NCI-H187 (cell line): ENCODE results near the gene DRC7.
"Not testable (repeated sequence)": the region's sequence is repeated elsewhere in the genome, so short reads cannot be mapped to it uniquely, and the experiment has no call there.

Experiments used
- DNase-seq, 2 experiments: peaks; one replicate each; lab custom pipeline; 2025; lab: John Stamatoyannopoulos, UW

DRC7 gene

DNA sequence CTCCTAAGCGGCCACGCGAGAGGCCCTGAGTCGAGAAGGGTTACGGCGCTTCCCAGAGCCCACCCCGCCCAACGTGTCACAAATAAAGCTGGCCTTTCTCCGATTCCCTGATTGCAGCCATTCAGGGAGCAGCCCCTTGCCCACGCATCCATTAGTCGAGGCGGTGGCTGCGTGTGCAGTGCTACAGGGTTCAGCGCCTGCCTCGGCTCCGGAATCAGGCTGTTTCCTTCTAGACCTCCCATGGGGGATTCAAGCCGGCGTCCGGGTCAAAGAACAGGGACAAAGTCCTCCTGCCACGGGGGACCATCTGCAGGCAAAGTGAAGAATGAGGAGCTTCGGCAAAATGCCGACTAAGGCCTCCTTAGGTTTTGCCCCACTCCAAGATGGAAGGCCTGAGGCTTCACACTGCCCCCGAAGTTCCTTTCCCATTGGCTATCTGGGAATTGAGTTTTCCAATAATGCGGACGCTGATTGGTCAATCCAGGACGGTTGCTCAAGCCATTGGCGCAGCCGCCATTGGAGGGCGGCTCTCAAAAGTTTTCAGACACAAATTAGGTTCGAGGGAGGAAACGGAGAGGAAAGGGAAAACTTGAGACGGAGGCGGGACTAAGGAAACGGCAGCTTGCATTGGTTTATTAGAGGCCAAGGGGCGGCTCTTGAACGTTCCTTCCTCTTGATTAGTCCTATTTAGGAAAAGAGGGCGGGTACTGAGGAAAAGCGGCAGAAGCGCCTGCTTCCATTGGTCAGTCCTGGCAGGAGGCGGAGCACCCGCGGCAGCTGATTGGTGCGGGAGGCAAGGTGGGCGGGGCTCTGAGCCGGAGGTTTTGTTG is 40.5 kb downstream of the DRC7 start:
- peak; percentile 88 to 94 for DNase-seq

DNA sequence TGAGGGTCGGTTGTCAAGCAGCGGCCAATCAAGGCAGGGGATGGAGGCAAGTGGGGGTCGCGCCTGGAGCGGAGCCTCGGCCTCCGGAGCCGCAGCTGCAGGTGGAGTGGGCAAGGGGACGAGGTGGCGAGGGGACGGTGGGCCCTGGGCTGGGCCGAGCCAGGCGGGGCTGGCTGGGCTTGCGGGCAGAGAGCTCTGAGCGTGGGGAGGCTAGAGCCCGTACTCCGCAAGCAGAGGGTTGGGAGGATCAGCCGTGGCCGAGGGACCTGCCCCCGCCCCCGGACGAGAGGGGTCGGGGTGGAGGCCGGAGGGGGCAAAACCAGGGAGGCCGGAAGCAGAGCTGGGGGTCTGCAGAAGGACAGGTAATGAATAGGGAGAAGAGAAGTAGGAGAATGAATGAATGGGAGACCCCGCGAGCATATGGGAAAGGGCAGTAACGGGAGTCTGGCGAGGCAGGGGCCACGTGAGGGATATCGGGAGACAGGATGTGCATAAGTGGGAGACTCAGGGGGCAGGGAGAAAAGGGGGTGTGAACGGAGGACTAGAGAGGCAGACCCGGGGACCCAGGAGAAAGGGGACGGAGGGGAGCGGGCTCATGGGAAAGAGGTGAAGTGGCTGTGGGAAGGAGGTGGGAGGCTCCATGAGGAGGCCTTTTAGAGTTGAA is 41.3 kb downstream of the DRC7 start, which contains the start of gene KATNB1:
KATNB1 (plus strand) TSS at position 16 of the 664 bp plus-strand sequence. CDS start 1,474 bp downstream, outside the sequence.
- DNase-seq: no peak

DNA sequence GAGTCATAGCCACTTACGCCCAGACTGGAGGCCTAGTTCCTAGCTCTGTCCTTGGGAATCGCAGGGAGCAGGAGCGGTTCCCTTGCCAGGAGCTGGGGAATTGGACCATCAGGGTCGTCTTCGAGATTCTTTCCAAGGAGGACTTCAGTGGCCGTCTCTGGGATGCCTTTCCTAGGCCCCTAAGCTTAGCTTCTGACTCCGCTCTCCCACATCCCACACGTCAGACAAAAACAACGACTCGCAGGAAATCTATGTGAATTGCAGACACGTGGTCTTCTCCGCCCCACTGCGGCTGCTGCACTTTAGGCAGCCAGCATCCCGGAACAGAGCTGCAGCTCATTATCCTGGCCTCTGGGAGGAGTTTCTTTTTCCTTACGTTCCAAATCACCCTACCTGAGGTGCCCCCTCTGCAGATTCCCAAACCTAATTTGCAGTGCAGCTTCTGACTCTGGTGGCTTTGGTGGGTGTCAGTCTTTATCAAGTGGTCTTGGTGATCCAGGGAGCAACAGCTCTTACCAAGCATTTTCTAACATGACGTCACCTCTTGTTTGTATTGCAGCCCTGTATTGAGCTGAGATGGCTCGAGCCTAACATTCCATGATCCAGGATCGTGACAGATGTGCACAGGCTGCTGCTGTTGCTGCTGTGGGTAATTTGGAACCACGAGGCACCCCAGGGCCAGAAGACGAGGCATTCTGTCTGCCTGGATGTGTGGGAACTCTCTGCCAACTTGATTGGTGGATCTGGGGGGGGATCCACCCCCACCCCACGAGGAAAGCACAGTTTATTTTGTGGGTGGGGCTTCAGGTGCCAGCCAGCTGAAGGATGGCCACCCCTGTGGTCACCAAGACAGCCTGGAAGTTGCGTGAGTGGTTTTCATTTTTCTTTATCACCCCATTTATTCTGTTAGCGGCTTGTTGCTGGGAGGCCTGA is 42.1 kb downstream of the DRC7 start:
- DNase-seq: no peak

DNA sequence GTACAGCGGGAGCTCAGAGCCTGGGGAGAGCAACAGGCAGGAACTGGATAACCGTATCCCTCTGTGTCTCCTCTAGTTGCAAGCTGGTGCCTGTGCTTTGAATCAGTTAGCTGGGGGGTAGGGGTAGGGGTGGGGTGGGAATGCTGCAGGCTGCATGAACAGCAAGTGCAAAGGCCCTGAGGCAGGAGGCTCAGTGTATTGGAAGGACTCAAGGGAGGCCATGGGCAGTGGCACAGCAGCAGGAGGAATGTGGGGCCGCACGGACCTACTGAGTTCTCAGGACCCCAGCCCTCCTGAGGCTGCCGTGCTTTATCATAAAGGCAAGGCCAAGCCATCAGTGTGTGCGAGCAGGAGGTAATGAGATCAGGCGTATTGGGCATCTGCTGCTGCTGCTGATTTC is 44.2 kb downstream of the DRC7 start:
- DNase-seq: no peak

DNA sequence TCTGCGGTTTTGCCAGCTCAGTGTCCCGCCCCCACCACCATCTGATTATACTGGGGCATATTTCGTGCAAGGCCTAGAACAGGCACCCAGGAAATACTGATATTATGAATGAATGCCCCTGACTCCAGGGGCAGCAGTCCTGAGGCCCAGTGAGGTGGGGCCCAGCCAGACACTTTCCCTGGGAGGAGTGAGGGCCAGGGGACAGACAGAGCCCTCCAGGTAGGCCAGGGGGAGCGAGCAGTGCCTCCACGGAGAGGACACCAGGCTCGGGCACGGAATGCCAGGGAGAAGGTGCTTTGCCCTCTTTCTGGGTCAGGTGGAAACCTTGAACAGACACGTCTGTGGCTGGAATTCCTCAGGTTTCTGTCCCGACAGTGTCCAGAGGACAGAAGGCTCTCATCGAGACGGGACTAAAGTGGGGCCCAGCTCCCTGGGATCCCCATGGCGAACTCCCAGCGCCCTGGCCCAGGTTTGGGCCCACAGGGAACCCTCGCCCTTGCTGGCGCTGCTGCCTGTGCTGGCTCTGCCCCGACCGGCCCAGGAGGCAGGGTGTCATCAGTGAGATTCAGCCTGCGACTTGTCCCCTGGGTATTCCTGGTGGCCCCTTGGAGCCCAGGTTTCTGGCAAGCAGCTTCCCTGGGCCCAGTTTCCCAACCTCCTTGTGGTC is 45.3 kb downstream of the DRC7 start:
- no peak for DNase-seq

DNA sequence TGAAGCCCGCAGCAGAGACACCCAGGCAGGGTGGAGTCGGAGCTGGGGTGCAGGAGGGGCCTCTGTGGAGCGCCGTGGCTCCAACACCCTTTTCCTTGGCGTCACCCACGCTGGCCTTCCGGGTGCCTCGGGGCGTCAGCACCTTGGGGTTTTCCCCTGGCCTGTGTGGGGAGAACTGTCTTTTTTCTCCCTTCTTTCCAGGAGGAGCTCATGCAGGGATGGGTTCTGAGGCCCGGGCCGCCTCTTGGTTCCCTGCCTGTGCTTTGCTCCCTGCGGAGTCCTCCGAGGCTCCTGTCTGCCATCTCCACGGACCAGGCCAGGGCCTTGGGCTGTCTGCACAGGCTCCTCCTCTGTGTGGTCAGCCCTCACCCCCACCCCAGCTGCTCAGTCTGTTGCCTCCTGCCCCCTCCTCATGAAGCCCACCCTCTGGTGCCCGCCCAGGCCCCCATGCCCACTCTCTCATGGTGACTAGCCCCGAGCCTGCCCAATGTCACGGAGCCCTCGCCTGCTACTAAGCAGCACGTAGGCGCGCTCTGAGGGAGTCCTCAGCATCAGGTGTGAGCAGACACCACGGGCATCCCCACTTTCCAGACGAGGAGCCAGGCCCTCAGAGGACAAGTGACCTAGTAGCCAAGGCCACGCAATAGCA is 45.9 kb downstream of the DRC7 start:
- DNase-seq: no peak

DNA sequence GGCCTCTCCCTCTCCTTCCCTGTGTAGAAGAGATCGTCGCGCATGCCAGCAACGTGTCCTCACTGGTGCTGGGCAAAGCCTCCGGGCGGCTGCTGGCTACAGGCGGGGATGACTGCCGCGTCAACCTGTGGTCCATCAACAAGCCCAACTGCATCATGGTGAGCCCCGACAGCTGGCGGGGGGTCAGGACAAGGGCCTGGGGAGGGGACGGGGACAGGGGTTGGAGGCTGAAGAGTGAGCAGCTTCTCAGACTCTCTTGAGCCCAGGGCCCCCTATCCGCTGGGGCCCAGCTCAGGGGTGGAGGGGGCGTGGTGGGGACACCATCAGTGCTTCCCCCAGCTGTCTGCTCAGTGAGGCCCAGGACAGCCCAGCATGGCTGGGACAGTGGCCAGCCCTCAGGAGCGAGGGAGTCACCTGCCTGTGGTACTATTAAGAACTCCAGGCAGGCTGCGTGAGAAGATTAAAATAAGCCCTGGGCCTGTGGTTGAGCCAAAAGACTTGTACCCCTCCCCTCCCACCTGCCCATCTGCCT is 47.1 kb downstream of the DRC7 start:
- DNase-seq: no peak

DNA sequence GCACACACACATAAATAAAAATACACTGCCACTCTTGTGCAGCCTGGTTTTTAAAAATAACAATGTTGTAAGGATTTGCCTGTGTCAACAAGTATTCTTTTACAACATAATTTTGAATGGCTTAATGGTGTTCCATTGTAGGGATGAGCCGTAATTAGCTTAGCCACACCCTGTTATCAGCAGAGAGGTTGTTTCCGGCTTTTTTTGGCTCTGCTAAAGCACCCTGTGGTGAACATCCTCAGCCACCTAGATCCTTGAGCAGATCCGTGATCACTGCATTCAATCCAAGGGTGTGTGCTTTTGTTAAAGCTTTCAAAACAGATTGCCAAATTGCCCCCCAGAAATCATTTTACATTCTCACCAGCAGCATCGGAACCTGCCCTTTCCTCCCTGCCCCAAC is 47.9 kb downstream of the DRC7 start:
- DNase-seq: no peak

DNA sequence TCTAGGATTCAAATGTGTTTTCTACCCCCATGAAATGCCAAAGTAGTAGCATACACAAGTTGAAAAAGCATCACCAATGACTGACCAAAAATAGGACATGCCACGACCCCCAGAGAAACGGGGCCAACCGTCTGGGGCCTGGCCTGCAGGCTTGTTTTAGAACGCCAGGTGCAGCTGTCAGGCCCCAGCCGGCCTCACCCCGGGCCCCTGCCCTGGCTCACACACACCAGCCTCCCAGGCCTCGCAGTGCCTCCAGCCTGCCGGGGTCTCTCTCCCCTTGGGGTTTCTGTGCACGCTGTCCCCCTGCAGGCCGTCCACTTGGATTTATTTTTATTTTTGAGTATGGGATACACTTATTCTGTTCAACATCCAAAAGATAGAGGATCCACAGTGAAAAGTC is 48.9 kb downstream of the DRC7 start:
- DNase-seq: no peak

DNA sequence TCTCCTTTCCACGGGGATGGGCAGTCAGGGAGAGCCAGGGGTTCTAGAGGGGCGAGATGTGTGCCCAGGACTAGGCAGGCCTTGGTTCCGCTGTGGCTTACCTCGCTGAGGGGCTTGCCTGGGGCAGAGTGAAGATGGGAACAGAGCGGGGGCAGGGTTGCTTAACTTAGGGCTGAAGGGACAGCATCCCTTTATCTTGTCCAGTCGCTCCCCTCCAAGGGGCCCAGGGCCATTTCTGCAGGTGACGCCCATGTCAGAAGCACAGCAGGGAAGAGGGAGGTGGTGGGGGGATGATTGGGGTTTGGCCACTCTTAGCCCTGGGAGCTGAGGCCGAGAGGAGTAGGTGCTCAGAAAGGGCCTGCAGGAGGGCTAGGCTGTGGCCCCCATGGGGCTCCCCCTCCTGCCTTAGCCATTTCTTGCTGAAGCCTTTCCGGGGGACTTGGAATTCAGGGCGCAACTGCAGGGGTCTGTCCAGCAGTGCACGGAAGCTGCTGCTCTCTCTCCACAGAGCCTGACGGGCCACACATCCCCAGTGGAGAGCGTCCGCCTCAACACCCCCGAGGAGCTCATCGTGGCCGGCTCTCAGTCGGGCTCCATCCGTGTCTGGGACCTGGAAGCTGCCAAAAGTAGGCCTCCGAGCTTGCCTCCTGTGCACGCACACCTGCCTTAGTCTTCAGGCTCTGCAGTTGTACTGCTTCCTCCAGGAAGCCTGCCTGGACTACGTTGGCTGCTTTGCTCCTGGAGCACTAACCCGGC is 49.5 kb downstream of the DRC7 start:
- no peak for DNase-seq

DNA sequence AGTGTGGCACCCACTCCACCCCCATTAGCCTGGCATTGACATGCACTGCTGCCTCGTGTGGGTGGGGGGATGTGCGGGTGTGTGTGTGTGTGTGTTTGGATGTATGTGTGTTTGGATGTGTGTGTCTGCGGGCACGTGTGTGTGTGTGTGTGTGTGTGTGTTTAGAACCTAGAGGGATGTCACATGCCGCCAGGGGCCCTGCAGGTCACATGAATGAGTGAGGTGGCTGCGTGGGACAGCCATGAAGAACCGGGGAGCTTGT is 50.0 kb downstream of the DRC7 start:
- DNase-seq: no peak

DNA sequence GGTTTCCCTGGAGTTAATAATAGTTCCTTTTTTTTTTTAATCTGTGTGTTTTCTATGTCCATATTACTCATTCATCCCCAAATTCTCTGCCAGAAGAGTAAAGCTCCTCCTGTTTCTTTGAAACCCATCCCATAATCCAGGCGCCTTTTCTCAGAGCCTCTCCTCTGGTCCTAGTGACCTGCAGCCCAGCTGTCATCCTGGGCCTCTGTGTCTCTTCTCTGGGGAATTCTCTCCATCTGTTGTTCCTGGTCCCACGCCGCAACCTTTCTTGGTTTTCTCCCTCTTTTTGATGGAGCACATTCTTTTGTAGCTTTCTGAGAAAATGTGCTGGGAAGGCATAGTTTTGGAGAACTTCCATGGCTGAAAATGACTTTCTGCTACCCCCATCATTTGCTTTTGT is 51.2 kb downstream of the DRC7 start:
- no peak for DNase-seq

DNA sequence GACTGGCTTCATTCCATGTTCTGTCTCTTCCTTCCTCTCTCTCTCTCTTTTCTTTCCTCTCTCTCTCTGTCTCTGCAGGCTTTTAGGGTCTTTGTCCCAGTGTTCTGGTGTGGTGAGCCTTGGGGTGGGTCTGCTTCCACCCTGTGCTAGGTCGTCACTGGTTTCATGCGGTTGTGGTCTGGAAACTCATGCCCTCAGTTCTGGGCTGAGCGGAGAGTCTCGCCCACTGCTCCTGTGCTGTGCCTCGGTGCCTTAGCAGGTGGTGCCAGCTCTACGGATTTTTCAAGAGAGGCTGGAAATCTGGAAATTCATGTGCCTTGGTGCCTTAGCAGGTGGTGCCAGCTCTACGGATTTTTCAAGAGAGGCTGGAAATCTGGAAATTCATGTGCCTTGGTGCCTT is 51.7 kb downstream of the DRC7 start:
- DNase-seq: not testable (repeated sequence)

DNA sequence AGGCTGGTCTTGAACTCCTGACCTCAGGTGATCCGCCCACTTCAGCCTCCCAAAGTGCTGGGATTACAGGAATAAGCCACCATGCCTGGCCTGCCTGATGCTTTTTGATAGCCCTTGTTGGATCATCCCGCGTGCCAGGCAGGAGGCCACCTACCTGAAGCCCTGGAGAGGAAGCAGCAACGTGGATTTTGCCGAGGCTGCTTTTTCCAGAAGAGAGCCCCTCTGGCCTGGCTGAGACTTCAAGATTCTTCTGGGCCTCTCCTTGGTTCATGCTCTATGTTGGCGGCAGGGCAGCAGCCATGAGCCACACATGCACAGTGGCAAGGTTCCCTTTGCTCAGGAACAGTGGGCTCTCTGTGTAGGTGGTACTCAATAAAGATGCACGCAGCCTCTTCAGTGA is 52.5 kb downstream of the DRC7 start:
- DNase-seq: no peak

DNA sequence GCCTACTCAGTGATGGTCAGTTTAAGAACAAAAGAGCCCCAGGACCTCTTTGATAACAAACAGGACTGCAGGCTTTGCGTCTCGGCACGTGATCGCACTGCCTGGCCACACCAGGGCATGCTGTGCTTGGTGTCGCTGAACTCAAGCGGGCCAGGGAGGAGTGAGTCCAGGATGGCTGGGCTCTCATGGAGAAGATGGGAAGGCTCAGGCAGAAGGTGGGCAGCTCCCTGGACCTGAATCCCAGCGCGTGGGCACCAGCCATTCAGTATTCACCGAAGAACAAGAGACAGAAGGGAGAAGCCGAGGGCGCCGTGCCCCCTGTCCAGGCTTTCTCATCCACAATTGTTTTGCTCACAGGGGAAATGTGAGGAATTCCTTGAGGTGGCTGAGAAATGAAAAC is 52.9 kb downstream of the DRC7 start:
- no peak for DNase-seq

DNA sequence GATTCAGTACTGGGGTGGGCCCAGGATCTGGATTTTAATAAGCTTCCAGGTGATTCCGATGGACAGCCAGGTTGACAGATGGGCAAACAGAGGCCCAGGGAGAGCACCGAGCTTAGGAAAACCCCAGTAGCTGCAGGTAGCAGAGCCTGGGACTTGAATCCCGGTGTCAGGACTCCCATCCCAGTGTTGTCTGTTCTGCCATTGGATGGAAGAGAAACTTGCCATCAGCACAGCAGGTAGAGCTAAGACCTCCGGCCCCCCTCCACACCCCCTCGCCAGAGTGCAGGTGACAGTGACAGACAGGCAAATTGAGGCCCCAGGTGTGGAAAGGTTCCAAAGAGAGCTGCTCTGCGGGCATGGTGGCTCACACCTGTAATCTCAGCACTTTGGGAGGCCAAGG is 53.4 kb downstream of the DRC7 start:
- no peak for DNase-seq

DNA sequence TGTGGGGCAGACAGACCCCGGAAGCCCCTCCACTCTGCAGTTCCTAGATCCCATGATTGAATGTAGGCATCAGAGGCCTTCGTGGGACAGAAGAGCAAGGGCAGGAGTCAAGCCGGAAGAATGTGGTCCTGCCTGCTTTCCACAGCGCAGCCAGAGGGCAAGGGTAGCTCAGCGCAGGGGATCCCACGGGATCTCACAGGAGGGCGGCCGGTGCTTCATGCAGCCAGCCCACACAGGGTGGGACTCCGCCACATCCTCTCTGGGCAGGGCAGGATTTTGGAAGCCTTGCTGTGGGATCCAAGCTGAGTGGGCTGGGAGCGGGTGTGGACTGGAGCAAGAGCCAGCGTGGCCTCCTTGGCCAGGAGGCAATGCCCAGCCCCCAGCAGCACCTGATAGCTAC is 54.0 kb downstream of the DRC7 start:
- no peak for DNase-seq

DNA sequence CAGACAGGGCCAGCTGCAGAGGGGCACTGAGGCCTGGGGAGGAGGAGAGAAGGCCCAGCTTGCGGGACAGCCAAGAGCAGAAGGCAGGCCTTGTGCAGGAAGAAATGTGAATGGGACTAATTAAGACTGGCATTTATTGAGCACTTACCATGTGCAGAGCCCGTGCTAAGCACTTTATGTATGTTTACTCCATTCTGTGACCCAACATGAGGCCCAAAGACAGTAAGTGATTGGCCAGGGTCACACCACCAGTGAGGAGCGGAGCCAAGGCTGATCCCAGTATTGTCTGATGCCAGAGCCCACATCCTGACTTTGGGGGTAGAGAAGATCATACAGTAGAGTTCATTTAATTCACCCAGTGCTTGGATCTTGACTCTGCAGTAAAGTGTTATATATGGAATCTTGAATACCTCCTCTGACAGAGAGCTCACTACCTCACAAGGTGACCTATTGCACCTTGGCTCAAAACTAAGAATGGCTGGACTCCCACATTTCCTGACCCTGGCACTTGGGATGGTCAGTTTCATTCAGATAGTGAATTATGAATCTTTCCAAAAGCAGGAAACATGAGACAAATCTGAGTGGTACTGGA is 54.6 kb downstream of the DRC7 start:
- no peak for DNase-seq

DNA sequence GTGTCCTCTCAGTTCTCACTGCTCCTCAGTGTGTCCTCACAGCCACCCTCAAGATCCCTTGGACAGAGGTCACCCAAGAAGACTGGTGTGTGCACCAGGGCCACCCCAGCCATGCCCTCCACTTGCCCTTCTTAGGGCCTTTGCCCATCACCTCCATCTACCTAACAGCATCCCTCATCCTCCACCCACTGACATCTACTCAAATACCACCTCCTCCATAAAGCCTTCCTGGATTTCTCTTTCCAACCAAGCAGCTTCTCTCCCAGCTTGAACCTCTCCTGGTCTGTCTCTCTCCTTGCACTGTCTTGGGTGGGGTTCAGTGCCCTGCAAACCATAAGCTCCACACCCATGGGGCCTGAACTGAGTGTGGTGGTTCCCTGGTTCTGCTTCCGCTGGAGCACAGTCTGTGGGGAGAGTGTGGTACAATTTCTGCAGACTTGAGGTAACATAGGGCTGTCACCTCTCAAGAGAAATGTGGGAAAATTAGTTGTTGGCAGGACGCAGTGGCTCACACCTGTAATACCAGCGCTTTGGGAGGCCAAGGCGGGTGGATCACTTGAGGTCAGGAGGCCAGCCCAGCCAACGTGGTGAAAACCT is 55.3 kb downstream of the DRC7 start:
- DNase-seq: no peak
